Anterior cingulate cortex (tissue), 58 donors: ENCODE measurements around the gene SRPK2.
"Not testable (repeated sequence)": the region's sequence is repeated elsewhere in the genome, so short reads cannot be mapped to it uniquely, and the experiment has no call there.

Experiments
- DNase-seq, 58 donors: peaks; one replicate each; lab custom pipeline; 2025; lab: John Stamatoyannopoulos, UW

Gene SRPK2

DNA sequence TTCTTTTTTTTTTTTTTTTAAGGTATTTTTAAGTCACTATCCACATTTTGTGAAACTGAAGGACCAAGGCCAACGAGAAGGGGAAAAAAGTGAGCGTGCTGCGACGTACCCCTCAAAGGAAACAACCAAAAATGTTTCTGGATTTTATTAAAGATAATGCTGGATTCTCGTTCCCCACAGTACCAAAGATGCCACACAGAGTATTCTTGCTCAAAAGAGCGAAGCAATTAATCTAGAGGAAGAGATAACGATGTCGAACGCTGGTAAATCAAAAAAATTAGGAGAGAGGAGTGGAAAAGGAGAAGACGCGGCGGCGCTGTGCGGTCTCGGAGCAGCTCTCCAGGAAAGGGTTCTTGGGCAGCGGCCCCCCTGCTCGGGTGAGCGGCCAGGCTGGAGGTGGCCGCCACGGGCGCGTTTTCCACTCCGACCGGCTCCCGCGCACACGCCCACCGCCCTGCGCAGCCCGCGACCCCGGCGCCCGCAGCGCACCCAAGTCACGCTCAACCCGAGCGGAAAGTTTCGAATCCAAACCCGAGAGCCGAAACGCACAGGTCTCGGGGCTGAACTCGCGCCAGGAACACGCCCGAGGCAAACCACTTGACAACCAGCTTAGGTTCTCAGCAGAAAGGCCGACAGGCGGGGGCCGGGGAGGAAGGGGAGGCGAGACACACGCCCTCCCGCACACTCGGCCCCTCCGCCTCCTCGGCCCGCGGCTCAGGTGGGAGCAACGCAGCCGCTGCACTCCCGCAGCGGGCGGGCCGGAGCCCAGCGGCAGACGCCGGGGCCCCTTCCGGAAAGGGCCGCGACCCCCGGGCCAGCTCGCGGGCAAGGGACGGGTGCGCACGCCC is 989 bp downstream of the SRPK2 start:
- peak in 51 of 58 donors; percentile 3 to 72 (median 36) for DNase-seq

DNA sequence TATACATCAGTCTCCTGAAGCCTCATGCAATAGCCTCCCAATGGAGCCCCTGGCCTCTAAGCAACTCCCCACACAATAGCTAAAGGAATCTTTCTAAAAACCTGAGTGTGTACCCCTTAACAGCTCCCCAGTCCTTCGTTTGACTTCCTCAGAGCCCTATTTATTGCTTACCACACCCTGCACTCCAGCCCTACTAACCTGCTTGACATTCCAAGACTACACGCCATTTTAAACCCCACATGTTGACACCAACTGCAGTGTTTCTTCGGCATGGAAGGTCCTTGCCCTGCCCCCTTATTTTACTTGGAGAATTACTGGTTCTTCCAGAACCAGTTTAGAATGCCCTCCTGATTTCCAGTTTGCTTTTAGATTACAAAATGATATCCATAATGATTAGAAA is 10.8 kb downstream of the SRPK2 start:
- DNase-seq, result no peak

- no peak for DNase-seq
Observed at GRCh38 chr7:105376908-105377533, 11.7 kb downstream of the SRPK2 start.

- no peak for DNase-seq
Observed at GRCh38 chr7:105369944-105370343, 18.8 kb downstream of the SRPK2 start.

- DNase-seq, result no peak
Observed at GRCh38 chr7:105367458-105367857, 21.3 kb downstream of the SRPK2 start.

DNA sequence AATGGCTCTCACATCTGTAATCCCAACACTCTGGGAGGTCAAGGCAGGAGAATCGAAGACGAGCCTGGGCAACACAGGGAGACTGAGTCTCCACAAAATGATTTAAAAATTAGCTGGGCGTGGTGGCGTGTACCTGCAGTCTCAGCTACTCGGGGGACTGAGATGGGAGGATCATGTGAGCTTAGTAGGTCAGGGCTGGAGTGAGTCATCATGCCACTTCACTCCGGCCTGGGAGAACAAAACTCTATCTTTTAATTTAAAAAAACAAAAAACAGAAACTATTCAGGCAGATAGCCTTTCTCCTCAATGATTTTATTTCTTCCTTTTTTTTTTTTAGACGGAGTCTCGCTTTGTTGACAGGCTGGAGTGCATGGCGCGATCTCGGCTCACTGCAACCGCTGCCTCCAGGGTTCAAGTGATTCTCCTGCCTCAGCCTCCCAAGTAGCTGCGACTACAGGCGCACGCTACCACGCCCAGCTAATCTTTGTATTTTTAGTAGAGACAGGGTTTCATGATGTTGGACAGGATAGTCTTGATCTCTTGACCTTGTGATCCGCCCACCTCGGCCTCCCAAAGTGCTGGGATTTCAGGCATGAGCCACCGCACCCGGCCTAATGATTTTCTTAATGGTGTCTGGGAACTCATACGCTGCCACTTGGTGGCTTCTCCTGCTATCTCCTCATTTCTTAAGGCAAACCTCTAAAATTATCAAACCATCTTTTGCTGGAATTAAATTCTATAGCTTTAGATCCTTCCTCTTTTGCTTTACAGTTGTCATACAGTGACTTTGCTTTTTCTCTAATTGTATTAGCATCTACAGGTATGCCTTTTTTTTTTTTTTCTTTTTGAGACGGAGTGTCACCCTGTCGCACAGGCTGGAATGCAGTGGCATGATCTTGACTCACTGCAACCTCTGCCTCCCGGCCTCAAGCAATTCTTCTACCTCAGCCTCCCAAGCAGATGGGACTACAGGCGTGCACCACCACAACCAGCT is 22.9 kb downstream of the SRPK2 start:
- no peak for DNase-seq

DNA sequence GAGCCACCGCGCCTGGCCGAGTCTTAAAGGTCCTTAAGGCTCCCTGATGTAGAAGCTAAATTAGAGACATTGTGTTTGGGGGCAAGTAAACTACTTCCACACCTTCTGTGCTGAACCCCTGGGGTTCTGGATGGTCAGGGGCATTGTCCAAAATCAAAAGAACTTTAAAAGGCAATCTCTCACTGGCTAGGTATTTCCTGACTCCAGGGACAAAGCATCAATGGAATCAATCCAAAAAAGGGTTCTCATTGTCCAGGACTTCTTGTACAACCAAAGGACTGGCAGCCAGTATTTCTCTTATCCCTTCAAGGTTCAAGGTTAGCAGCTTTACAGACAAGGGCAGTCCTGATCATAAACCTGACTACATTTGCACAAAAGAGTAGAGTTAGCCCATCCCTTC is 24.0 kb downstream of the SRPK2 start:
- no peak for DNase-seq

- DNase-seq, result not testable (repeated sequence)
Observed at GRCh38 chr7:105363657-105364056, 25.1 kb downstream of the SRPK2 start.

GRCh38 chr7:105362685-105363084 is 26.0 kb downstream of the SRPK2 start:
- not testable (repeated sequence) for DNase-seq

DNA sequence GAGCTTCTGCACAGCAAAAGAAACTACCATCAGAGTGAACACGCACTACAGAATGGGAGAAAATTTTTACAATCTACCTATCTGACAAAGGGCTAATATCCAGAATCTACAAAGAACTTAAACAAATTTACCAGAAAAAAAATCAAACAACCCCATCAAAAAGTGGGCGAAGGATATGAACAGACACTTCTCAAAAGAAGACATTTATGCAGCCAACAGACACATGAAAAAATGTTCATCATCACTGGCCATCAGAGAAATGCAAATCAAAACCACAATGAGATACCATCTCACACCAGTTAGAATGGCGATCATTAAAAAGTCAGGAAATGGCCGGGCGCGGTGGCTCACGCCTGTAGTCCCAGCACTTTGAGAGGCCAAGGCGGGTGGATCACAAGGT is 26.7 kb downstream of the SRPK2 start:
- DNase-seq, result not testable (repeated sequence)

- DNase-seq, result not testable (repeated sequence)
Observed at GRCh38 chr7:105360149-105360548, 28.6 kb downstream of the SRPK2 start.

- no peak for DNase-seq
Observed at GRCh38 chr7:105355701-105356100, 33.0 kb downstream of the SRPK2 start.

DNA sequence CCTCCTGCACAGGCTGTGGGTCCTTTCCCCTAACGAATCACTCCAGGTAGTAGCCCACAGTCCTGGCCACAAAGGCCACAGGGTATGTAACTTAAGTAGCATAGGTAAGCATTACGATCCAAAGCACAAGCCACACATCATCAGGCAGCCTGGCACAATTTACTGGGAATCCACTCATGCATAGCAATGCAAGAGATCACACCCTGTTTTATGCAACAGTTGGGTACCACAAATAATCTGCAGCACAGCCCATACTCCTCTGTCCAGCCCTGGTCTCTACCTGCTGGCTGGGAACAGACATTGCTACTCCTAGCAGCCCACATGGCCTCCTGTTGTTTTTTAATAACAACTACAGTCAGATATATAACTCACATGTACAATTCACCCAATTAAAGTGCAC is 34.3 kb downstream of the SRPK2 start:
- DNase-seq, result no peak

GRCh38 chr7:105353752-105354328 is 34.9 kb downstream of the SRPK2 start:
- DNase-seq, result peak in 10 of 58 donors; percentile 1 to 40 (median 6)

- DNase-seq, result no peak
Observed at GRCh38 chr7:105352901-105353668, 35.6 kb downstream of the SRPK2 start.

DNA sequence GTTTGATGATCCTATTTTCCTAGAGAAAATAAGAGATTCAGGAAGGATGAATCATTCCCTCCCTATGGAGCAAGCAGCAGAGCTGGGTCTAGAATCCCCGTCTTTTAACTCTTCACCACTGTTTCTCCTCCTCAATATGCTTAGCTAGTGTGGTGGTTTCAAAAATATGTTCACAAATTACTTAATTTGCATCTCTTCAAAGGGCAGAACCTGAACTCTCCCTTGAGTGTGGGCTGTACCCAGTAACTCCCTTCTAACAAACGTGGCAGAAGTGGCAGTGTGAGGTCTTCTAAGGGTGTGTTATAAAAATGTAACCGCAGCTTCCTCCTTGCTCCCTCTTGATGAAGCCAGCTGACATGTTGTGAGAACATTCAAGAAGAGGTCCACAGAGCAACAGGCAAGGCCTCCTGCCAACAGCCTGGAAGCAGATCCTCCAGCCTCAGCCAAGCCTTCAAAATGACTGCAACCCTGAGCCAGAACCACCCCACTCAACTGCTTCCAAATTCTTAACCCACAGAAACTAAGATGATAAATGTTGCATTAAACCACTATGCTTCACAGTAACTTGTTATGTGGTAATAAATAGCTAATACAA is 36.6 kb downstream of the SRPK2 start:
- peak in 52 of 58 donors; percentile 5 to 82 (median 52) for DNase-seq

DNA sequence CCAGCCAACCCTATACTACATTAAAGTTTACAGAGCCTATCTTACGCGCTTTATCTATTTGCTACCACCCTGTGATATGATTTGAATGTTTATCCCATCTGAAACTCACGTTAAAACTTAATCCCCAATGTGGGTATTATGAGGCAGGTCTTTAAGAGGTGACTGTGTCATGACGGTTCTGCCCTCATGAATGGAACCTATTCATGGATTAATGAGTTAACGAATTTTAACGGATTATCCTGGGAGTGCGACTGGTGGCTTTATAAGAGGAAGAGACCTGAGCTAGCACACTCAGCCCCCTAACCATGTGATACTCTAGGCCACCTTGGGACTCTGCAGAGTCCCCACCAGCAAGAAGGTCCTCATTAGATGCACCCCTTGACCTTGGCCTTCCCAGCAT is 37.8 kb downstream of the SRPK2 start:
- no peak for DNase-seq

- not testable (repeated sequence) for DNase-seq
Observed at GRCh38 chr7:105348177-105348576, 40.5 kb downstream of the SRPK2 start.
